Tibial artery (tissue), 4 donors: ENCODE measurements around the gene GDE1.

Experiments used
- DNase-seq, 2 donors: peaks; one replicate each; pipeline ENCODE4 v3.0.0-alpha.2; 2019
- H3K27ac ChIP-seq, 2 donors: fragments of 200-600 bp; sonication (generic) in 1 of 2; 1 replicate in 1 of 2; 2 replicates in 1 of 2; pipeline ENCODE4 v1.5.1; 2018 to 2019; ENCODE audit warnings: mild to moderate bottlenecking in 1 of 2
- H3K27me3 ChIP-seq, 2 donors: fragments of 200-600 bp; sonication (generic) in 1 of 2; one replicate each; pipeline versions ENCODE4 v1.5.1 to v1.6.0; 2016 to 2019
- H3K36me3 ChIP-seq, 3 donors: fragments of 200-600 bp; sonication (generic) in 2 of 3; one replicate each; pipeline ENCODE4 v1.5.1; 2016 to 2019; ENCODE audit warnings: mild to moderate bottlenecking in 2 of 3
- H3K4me1 ChIP-seq, 4 donors: fragments of 200-600 bp; sonication (generic) in 2 of 4; 1 replicate in 3 of 4; 2 replicates in 1 of 4; pipeline ENCODE4 v1.5.1; 2016 to 2019
- H3K4me3 ChIP-seq, 2 donors: fragments of 200-600 bp; sonication (generic) in 1 of 2; 1 replicate in 1 of 2; 2 replicates in 1 of 2; pipeline ENCODE4 v1.5.1; 2018 to 2019; ENCODE audit warnings: mild to moderate bottlenecking in 2 of 2
- H3K9me3 ChIP-seq, 3 donors: fragments of 200-600 bp; sonication (generic) in 1 of 3; one replicate each; pipeline ENCODE4 v1.5.1; 2016 to 2019
- intact Hi-C: fragments of 100-400 bp; cut with DNase I; formaldehyde crosslinking; loops from one replicate; pipeline ENCODE4 v1.15.0; 2023; ENCODE audit warnings: low total_unique reads
- TF ChIP-seq, protein P1 (sequence below), 2 experiments: fragments of 200-600 bp in 1 of 2; fragments of 450-650 bp in 1 of 2; IDR thresholded peaks; one replicate each; pipeline ENCODE4 v1.5.1; 2017 to 2019; ENCODE audit warnings: antibody characterized with exemption in 2 of 2, mild to moderate bottlenecking in 1 of 2, moderate library complexity in 1 of 2

Gene GDE1, protein sequence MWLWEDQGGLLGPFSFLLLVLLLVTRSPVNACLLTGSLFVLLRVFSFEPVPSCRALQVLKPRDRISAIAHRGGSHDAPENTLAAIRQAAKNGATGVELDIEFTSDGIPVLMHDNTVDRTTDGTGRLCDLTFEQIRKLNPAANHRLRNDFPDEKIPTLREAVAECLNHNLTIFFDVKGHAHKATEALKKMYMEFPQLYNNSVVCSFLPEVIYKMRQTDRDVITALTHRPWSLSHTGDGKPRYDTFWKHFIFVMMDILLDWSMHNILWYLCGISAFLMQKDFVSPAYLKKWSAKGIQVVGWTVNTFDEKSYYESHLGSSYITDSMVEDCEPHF

DNA sequence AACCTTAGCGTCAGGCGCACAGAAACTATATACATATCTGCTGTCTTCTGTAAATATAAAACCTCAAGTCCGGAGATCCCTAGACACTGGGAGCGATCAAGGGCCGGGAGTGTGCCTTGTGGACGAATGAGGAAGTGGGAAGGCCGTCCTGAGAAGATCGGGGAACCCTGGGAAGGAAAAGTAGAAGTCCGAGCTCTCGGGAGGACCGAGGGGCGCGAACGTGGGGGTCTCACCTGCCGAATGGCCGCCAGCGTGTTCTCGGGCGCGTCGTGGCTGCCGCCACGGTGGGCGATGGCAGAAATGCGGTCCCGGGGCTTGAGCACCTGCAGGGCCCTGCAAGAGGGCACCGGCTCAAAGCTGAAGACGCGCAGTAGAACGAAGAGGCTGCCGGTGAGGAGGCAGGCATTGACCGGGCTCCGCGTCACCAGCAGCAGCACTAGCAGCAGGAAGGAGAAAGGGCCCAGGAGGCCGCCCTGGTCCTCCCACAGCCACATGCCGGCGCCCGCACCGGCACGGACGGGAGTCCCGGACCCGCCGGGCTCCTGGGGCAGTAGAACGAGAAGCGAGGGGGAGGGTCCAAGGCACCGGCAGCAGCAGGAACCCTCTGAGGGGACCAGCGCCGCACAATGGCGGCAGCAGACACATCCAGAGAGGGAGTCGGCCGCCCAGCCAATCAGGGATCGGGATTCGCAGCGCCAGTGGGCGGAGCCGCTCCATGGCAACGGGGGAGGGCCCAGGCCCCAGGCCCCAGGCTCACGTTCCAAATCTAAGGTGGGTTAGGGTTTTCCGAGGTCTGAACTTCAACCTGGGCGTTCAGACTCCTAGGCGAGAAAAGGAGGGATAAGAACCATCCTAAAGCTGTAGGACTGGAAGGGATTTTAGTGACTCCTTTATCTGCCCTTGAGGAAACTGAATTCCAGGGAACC is at the start of gene GDE1:
GDE1 (minus strand) TSS at position 628 of the 926 bp plus-strand sequence; CDS start at position 494, 134 bp downstream.
- TF ChIP-seq, protein P1, sequence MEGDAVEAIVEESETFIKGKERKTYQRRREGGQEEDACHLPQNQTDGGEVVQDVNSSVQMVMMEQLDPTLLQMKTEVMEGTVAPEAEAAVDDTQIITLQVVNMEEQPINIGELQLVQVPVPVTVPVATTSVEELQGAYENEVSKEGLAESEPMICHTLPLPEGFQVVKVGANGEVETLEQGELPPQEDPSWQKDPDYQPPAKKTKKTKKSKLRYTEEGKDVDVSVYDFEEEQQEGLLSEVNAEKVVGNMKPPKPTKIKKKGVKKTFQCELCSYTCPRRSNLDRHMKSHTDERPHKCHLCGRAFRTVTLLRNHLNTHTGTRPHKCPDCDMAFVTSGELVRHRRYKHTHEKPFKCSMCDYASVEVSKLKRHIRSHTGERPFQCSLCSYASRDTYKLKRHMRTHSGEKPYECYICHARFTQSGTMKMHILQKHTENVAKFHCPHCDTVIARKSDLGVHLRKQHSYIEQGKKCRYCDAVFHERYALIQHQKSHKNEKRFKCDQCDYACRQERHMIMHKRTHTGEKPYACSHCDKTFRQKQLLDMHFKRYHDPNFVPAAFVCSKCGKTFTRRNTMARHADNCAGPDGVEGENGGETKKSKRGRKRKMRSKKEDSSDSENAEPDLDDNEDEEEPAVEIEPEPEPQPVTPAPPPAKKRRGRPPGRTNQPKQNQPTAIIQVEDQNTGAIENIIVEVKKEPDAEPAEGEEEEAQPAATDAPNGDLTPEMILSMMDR (IDR thresholded peaks at IDR 0.05), result peak in 1 of 2 experiments; percentile 9
- peak; percentile 97 for DNase-seq
- intact Hi-C loops, result no loop called here
- Histone ChIP-seq H3K4me1 (peaks cover 0 to 50% (median 28%) of the 10 kb centered on the region in 4 donors), H3K27me3 (no peaks in the 10 kb centered on the region), H3K36me3 (peaks cover under 1 to 5% (median 2%) of the 10 kb centered on the region in 3 donors), H3K4me3 (peak within 1 kb of the TSS; percentile 78 to 96), H3K9me3 (no peaks in the 10 kb centered on the region), H3K27ac (peak within 1 kb of the TSS; percentile 90 to 91)

DNA sequence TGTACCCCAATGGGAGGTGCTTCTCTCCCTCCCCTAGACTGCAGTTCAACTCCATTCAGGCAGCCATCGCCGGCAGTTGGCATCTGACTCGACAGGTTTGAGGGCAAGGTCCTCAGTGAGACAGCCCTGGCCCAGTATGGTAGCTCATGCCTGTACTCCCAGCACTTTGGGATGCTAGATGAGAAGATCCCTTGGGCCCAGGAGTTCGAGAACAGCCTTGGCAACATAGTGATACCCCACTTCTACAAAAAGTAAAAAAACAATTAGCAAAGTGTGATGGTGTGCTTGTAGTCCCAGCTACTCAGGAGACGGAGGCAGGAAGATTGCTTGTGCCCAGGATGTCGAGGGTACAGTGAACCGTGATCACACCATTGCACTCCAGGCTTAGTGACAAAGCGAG is 45.7 kb upstream of the GDE1 start:
- peaks cover 67 to 79% (median 74%) of the 10 kb centered on the region in 3 donors for H3K36me3 ChIP-seq
- H3K9me3 ChIP-seq, result no peaks in the 10 kb centered on the region
- intact Hi-C loops, result no loop called here
- TF ChIP-seq, protein P1 (IDR thresholded peaks at IDR 0.05), result no peak
- no peaks in the 10 kb centered on the region for H3K4me1 ChIP-seq
- H3K27ac ChIP-seq, result no peak overlapping the region
- H3K4me3 ChIP-seq, result no peak overlapping the region
- H3K27me3 ChIP-seq, result no peaks in the 10 kb centered on the region
- no peak for DNase-seq

DNA sequence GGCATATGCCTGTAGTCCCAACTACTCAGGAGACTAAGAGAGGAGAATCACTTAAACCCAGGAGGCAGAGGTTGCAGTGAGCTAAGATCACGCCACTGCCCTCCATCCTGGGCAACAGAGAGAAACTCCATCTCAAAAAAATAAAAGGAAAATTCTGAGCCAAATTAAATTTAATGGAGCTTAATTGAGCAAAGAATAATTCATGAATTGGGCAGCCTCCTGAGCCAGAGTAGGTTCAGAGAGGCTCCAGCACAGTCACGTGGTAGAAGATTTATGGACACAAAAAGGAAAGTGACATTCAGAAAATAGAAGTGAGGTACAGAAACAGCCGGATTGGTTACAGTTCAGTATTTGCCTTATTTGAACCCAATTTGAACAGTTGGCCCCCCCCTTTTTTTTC is 44.5 kb upstream of the GDE1 start:
- TF ChIP-seq, protein P1 (IDR thresholded peaks at IDR 0.05), result no peak
- intact Hi-C loops, result no loop called here
- Histone ChIP-seq H3K4me3 (no peak overlapping the region), H3K4me1 (no peaks in the 10 kb centered on the region), H3K27ac (no peak overlapping the region), H3K27me3 (no peaks in the 10 kb centered on the region), H3K36me3 (peaks cover 60 to 67% (median 66%) of the 10 kb centered on the region in 3 donors), H3K9me3 (no peaks in the 10 kb centered on the region)
- DNase-seq, result no peak

DNA sequence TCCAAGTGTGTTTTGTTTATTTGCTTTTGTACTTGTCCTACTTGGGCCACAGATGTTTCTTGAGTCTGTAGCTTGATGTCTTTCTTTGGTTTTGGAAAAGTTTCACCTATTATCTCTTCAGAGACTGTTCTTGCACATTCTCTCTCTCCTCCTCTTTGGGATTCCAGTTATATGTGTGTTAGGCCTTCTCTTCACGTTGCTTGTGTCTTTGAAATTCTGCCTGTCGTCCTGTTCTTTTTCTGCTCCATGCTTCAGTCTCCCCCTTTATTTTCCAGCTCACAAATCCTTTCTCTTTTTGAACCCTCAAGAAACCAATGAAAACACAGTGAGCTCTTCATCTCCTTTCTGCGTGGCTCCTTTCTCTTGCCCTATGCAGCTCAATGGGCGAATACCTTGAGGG is 41.5 kb upstream of the GDE1 start:
- H3K36me3 ChIP-seq, result peaks cover 36 to 44% (median 37%) of the 10 kb centered on the region in 3 donors

DNA sequence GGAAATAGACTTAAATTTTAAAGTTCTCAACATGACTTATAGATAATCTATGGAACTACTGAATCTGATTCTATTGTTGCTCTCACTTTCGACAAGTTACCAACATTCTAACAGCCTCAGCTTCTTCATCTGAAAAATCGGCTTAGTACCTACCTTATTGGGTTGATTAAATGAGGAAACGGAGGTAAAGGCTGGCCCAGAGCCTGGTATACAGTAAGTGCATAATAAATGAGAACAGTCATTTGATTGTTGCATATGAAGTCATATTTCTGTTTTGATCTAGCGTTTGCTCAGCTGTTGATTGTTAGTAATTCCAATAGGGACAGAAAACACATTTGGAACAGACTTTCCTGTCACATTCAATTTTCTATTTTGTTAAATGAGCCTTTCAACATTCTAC is 38.2 kb upstream of the GDE1 start:
- no peak overlapping the region for H3K27ac ChIP-seq
- TF ChIP-seq, protein P1 (IDR thresholded peaks at IDR 0.05), result no peak
- H3K36me3 ChIP-seq, result peaks cover 4 to 15% (median 4%) of the 10 kb centered on the region in 3 donors
- H3K9me3 ChIP-seq, result no peaks in the 10 kb centered on the region
- H3K4me3 ChIP-seq, result no peak overlapping the region
- H3K4me1 ChIP-seq, result peaks cover 0 to 10% (median 7%) of the 10 kb centered on the region in 4 donors
- DNase-seq, result no peak
- intact Hi-C loops, result loop anchor here (5.0 kb wide), 1 partner anchor 327 kb away; no protein-coding TSS in a partner anchor
- no peaks in the 10 kb centered on the region for H3K27me3 ChIP-seq

More for the DNA sequence above, 41.5 kb upstream of the GDE1 start:
- intact Hi-C loops, result loop anchor here (5.0 kb wide), 1 partner anchor 324 kb away; no protein-coding TSS in a partner anchor
- no peak overlapping the region for H3K27ac ChIP-seq
- DNase-seq, result no peak
- TF ChIP-seq, protein P1 (IDR thresholded peaks at IDR 0.05), result no peak
- no peak overlapping the region for H3K4me3 ChIP-seq
- no peaks in the 10 kb centered on the region for H3K4me1 ChIP-seq
- H3K27me3 ChIP-seq, result no peaks in the 10 kb centered on the region
- no peaks in the 10 kb centered on the region for H3K9me3 ChIP-seq
